ENCODE measurements around the gene CIAO3. TPM values are rescaled to one million over a fixed set of nuclear protein-coding genes. Genes with fewer than 3 reads are reported as not detected.
"Not testable (repeated sequence)": the region's sequence is repeated elsewhere in the genome, so short reads cannot be mapped to it uniquely, and the experiment has no call there.

Gene CIAO3
- total RNA-seq, 1 experiment from 2014 or later: 32.1 TPM

GRCh38 chr16:760065-760464 lies 19.3 kb upstream of the CIAO3 start:
- Histone ChIP-seq H3K4me3 (ENCODE audit: low read length) (no peak overlapping the region), H2AFZ (ENCODE audit: low read length) (no peak overlapping the region), H3K79me2 (ENCODE audit: low read length) (no peaks in the 10 kb centered on the region), H3K4me1 (ENCODE audit: low read length) (no peaks in the 10 kb centered on the region), H3K4me2 (ENCODE audit: low read depth, low read length, poor library complexity, severe bottlenecking) (no peak overlapping the region), H3K27ac (ENCODE audit: low read length) (no peak overlapping the region), H3K9me3 (ENCODE audit: low read length) (no peaks in the 10 kb centered on the region), H3K9me2 (replicated peaks; ENCODE audit: insufficient read depth, low read length) (no peaks in the 10 kb centered on the region), H3K9ac (ENCODE audit: low read length) (no peak overlapping the region), H4K20me1 (ENCODE audit: insufficient read depth, low read depth, low read length) (no peaks in the 10 kb centered on the region), H3K27me3 (ENCODE audit: low read length) (no peaks in the 10 kb centered on the region), H3K36me3 (ENCODE audit: insufficient read depth, low read length) (no peaks in the 10 kb centered on the region)
- DNase-seq: no peak

GRCh38 chr16:759110-759910 lies 18.5 kb upstream of the CIAO3 start:
- no peaks in the 10 kb centered on the region for H3K4me1 ChIP-seq (ENCODE audit: low read length)
- no peak for DNase-seq
- H3K9ac ChIP-seq (ENCODE audit: low read length): no peak overlapping the region

GRCh38 chr16:756428-756827 lies 15.6 kb upstream of the CIAO3 start:
- H3K79me2 ChIP-seq (ENCODE audit: low read length): no peaks in the 10 kb centered on the region
- no peak for DNase-seq

More at GRCh38 chr16:759110-759910, 18.5 kb upstream of the CIAO3 start:
- Histone ChIP-seq H3K9me3 (ENCODE audit: low read length) (no peaks in the 10 kb centered on the region), H3K27ac (ENCODE audit: low read length) (no peak overlapping the region), H3K36me3 (ENCODE audit: insufficient read depth, low read length) (no peaks in the 10 kb centered on the region), H4K20me1 (ENCODE audit: insufficient read depth, low read depth, low read length) (no peaks in the 10 kb centered on the region), H3K9me2 (replicated peaks; ENCODE audit: insufficient read depth, low read length) (no peaks in the 10 kb centered on the region), H2AFZ (ENCODE audit: low read length) (no peak overlapping the region), H3K79me2 (ENCODE audit: low read length) (no peaks in the 10 kb centered on the region), H3K4me2 (ENCODE audit: low read depth, low read length, poor library complexity, severe bottlenecking) (no peak overlapping the region), H3K4me3 (ENCODE audit: low read length) (no peak overlapping the region), H3K27me3 (ENCODE audit: low read length) (no peaks in the 10 kb centered on the region)

GRCh38 chr16:754656-755055 lies 13.9 kb upstream of the CIAO3 start:
- Histone ChIP-seq H4K20me1 (ENCODE audit: insufficient read depth, low read depth, low read length) (no peaks in the 10 kb centered on the region), H3K9ac (ENCODE audit: low read length) (no peak overlapping the region), H3K4me1 (ENCODE audit: low read length) (no peaks in the 10 kb centered on the region), H3K4me2 (ENCODE audit: low read depth, low read length, poor library complexity, severe bottlenecking) (no peak overlapping the region), H3K27ac (ENCODE audit: low read length) (no peak overlapping the region), H3K9me2 (replicated peaks; ENCODE audit: insufficient read depth, low read length) (no peaks in the 10 kb centered on the region), H3K27me3 (ENCODE audit: low read length) (no peaks in the 10 kb centered on the region), H3K9me3 (ENCODE audit: low read length) (no peaks in the 10 kb centered on the region), H3K79me2 (ENCODE audit: low read length) (no peaks in the 10 kb centered on the region), H3K4me3 (ENCODE audit: low read length) (no peak overlapping the region), H3K36me3 (ENCODE audit: insufficient read depth, low read length) (no peaks in the 10 kb centered on the region), H2AFZ (ENCODE audit: low read length) (no peak overlapping the region)
- DNase-seq: no peak

More at GRCh38 chr16:756428-756827, 15.6 kb upstream of the CIAO3 start:
- no peak overlapping the region for H3K9ac ChIP-seq (ENCODE audit: low read length)
- no peaks in the 10 kb centered on the region for H3K4me1 ChIP-seq (ENCODE audit: low read length)
- no peak overlapping the region for H2AFZ ChIP-seq (ENCODE audit: low read length)
- no peaks in the 10 kb centered on the region for H4K20me1 ChIP-seq (ENCODE audit: insufficient read depth, low read depth, low read length)
- no peak overlapping the region for H3K4me3 ChIP-seq (ENCODE audit: low read length)
- H3K27ac ChIP-seq (ENCODE audit: low read length): no peak overlapping the region
- H3K36me3 ChIP-seq (ENCODE audit: insufficient read depth, low read length): no peaks in the 10 kb centered on the region
- no peaks in the 10 kb centered on the region for H3K9me2 ChIP-seq (replicated peaks; ENCODE audit: insufficient read depth, low read length)
- no peaks in the 10 kb centered on the region for H3K27me3 ChIP-seq (ENCODE audit: low read length)
- H3K9me3 ChIP-seq (ENCODE audit: low read length): no peaks in the 10 kb centered on the region
- H3K4me2 ChIP-seq (ENCODE audit: low read depth, low read length, poor library complexity, severe bottlenecking): no peak overlapping the region

- DNase-seq; H3K4me2 ChIP-seq (ENCODE audit: low read depth, low read length, poor library complexity, severe bottlenecking); H3K9ac ChIP-seq (ENCODE audit: low read length); H3K79me2 ChIP-seq (ENCODE audit: low read length); H3K9me2 ChIP-seq (replicated peaks; ENCODE audit: insufficient read depth, low read length); H3K4me1 ChIP-seq (ENCODE audit: low read length); H3K27ac ChIP-seq (ENCODE audit: low read length); H4K20me1 ChIP-seq (ENCODE audit: insufficient read depth, low read depth, low read length); H3K27me3 ChIP-seq (ENCODE audit: low read length); H3K4me3 ChIP-seq (ENCODE audit: low read length); H3K36me3 ChIP-seq (ENCODE audit: insufficient read depth, low read length); H2AFZ ChIP-seq (ENCODE audit: low read length); H3K9me3 ChIP-seq (ENCODE audit: low read length): not testable (repeated sequence)
Measured at GRCh38 chr16:754121-754607, 13.4 kb upstream of the CIAO3 start.

- DNase-seq: no peak
- no peaks in the 10 kb centered on the region for H3K36me3 ChIP-seq (ENCODE audit: insufficient read depth, low read length)
- no peaks in the 10 kb centered on the region for H3K9me2 ChIP-seq (replicated peaks; ENCODE audit: insufficient read depth, low read length)
- no peaks in the 10 kb centered on the region for H3K27me3 ChIP-seq (ENCODE audit: low read length)
- H3K79me2 ChIP-seq (ENCODE audit: low read length): no peaks in the 10 kb centered on the region
- no peaks in the 10 kb centered on the region for H4K20me1 ChIP-seq (ENCODE audit: insufficient read depth, low read depth, low read length)
- no peaks in the 10 kb centered on the region for H3K9me3 ChIP-seq (ENCODE audit: low read length)
- H3K4me1 ChIP-seq (ENCODE audit: low read length): no peaks in the 10 kb centered on the region
- no peak overlapping the region for H3K27ac ChIP-seq (ENCODE audit: low read length)
- H2AFZ ChIP-seq (ENCODE audit: low read length): no peak overlapping the region
- H3K4me3 ChIP-seq (ENCODE audit: low read length): no peak overlapping the region
- no peak overlapping the region for H3K4me2 ChIP-seq (ENCODE audit: low read depth, low read length, poor library complexity, severe bottlenecking)
- no peak overlapping the region for H3K9ac ChIP-seq (ENCODE audit: low read length)
Measured at GRCh38 chr16:752007-752312, 11.2 kb upstream of the CIAO3 start.

- Histone ChIP-seq H3K4me2 (ENCODE audit: low read depth, low read length, poor library complexity, severe bottlenecking) (no peak overlapping the region), H3K79me2 (ENCODE audit: low read length) (no peaks in the 10 kb centered on the region), H3K4me3 (ENCODE audit: low read length) (no peak overlapping the region), H3K27me3 (ENCODE audit: low read length) (no peaks in the 10 kb centered on the region), H4K20me1 (ENCODE audit: insufficient read depth, low read depth, low read length) (no peaks in the 10 kb centered on the region), H3K4me1 (ENCODE audit: low read length) (no peaks in the 10 kb centered on the region), H3K27ac (ENCODE audit: low read length) (no peak overlapping the region), H3K9ac (ENCODE audit: low read length) (no peak overlapping the region), H3K9me3 (ENCODE audit: low read length) (no peaks in the 10 kb centered on the region), H3K9me2 (replicated peaks; ENCODE audit: insufficient read depth, low read length) (no peaks in the 10 kb centered on the region), H3K36me3 (ENCODE audit: insufficient read depth, low read length) (no peaks in the 10 kb centered on the region), H2AFZ (ENCODE audit: low read length) (no peak overlapping the region)
- DNase-seq: no peak
Measured at GRCh38 chr16:751152-752006, 10.6 kb upstream of the CIAO3 start.

- Histone ChIP-seq H4K20me1 (ENCODE audit: insufficient read depth, low read depth, low read length) (no peaks in the 10 kb centered on the region), H3K4me2 (ENCODE audit: low read depth, low read length, poor library complexity, severe bottlenecking) (no peak overlapping the region), H3K79me2 (ENCODE audit: low read length) (no peaks in the 10 kb centered on the region), H3K9ac (ENCODE audit: low read length) (no peak overlapping the region), H3K9me3 (ENCODE audit: low read length) (no peaks in the 10 kb centered on the region), H3K4me3 (ENCODE audit: low read length) (no peak overlapping the region), H3K4me1 (ENCODE audit: low read length) (no peaks in the 10 kb centered on the region), H3K27me3 (ENCODE audit: low read length) (no peaks in the 10 kb centered on the region), H2AFZ (ENCODE audit: low read length) (no peak overlapping the region), H3K36me3 (ENCODE audit: insufficient read depth, low read length) (no peaks in the 10 kb centered on the region), H3K27ac (ENCODE audit: low read length) (no peak overlapping the region), H3K9me2 (replicated peaks; ENCODE audit: insufficient read depth, low read length) (no peaks in the 10 kb centered on the region)
- no peak for DNase-seq
Measured at GRCh38 chr16:750485-750884, 9.7 kb upstream of the CIAO3 start.
